ENCODE data around the gene RMI2. TPM values are rescaled to one million over a fixed set of nuclear protein-coding genes. Genes with fewer than 3 reads are reported as not detected.

Gene RMI2
- total and polyA plus RNA-seq, 4 donors: 0.28 to 8.5 (median 0.83) TPM

DNA sequence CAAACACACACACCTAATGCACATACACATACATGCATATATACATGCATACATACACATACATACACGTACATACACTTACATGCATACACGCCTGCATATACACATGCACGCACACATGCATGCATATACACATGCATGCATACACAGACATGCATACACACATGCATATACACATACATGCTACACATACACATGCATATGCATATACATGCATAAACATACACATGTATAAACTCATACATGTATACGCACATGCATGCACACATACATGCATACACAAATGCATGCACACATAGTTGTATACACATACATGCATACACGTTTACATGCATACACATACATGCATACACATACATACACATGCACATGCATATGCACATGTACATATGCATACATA, 23.6 kb upstream of the RMI2 start:
- Histone ChIP-seq H3K4me3 (ENCODE audit: low read depth in 1 of 3, low read length in 3 of 3) (no peak overlapping the region), H3K27ac (ENCODE audit: low read depth in 1 of 2, low read length in 2 of 2) (no peak overlapping the region), H3K9ac (ENCODE audit: low read depth in 1 of 2, low read length in 2 of 2) (no peak overlapping the region), H3K27me3 (ENCODE audit: control insufficient read depth in 4 of 4, insufficient read depth in 4 of 4, low read length in 3 of 4) (no peaks in the 10 kb centered on the region), H3K4me1 (ENCODE audit: control insufficient read depth in 4 of 4, insufficient read depth in 4 of 4, low read length in 3 of 4) (no peaks in the 10 kb centered on the region), H3K36me3 (ENCODE audit: control insufficient read depth in 4 of 4, insufficient read depth in 3 of 4, low read depth in 1 of 4, low read length in 3 of 4) (no peaks in the 10 kb centered on the region), H3K9me3 (ENCODE audit: control insufficient read depth in 4 of 4, low read length in 3 of 4) (no peaks in the 10 kb centered on the region)
- no peak for TF ChIP-seq JUND (IDR thresholded peaks at IDR 0.05)
- TF ChIP-seq FOXA1 (IDR thresholded peaks at IDR 0.05): no peak
- no peak for TF ChIP-seq EGR1 (IDR thresholded peaks at IDR 0.05; ENCODE audit: low read depth in 2 of 2)
- TF ChIP-seq, protein P1, sequence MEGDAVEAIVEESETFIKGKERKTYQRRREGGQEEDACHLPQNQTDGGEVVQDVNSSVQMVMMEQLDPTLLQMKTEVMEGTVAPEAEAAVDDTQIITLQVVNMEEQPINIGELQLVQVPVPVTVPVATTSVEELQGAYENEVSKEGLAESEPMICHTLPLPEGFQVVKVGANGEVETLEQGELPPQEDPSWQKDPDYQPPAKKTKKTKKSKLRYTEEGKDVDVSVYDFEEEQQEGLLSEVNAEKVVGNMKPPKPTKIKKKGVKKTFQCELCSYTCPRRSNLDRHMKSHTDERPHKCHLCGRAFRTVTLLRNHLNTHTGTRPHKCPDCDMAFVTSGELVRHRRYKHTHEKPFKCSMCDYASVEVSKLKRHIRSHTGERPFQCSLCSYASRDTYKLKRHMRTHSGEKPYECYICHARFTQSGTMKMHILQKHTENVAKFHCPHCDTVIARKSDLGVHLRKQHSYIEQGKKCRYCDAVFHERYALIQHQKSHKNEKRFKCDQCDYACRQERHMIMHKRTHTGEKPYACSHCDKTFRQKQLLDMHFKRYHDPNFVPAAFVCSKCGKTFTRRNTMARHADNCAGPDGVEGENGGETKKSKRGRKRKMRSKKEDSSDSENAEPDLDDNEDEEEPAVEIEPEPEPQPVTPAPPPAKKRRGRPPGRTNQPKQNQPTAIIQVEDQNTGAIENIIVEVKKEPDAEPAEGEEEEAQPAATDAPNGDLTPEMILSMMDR (IDR thresholded peaks at IDR 0.05; ENCODE audit: low read depth, low read length, missing input control): no peak
- TF ChIP-seq FOXA2 (IDR thresholded peaks at IDR 0.05): no peak
- TF ChIP-seq, protein P2, sequence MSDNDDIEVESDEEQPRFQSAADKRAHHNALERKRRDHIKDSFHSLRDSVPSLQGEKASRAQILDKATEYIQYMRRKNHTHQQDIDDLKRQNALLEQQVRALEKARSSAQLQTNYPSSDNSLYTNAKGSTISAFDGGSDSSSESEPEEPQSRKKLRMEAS (IDR thresholded peaks at IDR 0.05): no peak
- TF ChIP-seq TAF1 (conservative IDR thresholded peaks at IDR 0.05): no peak
- TF ChIP-seq, protein P3, sequence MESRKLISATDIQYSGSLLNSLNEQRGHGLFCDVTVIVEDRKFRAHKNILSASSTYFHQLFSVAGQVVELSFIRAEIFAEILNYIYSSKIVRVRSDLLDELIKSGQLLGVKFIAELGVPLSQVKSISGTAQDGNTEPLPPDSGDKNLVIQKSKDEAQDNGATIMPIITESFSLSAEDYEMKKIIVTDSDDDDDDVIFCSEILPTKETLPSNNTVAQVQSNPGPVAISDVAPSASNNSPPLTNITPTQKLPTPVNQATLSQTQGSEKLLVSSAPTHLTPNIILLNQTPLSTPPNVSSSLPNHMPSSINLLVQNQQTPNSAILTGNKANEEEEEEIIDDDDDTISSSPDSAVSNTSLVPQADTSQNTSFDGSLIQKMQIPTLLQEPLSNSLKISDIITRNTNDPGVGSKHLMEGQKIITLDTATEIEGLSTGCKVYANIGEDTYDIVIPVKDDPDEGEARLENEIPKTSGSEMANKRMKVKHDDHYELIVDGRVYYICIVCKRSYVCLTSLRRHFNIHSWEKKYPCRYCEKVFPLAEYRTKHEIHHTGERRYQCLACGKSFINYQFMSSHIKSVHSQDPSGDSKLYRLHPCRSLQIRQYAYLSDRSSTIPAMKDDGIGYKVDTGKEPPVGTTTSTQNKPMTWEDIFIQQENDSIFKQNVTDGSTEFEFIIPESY (IDR thresholded peaks at IDR 0.05): no peak
- TF ChIP-seq HNF4A (conservative IDR thresholded peaks at IDR 0.05): no peak
- TF ChIP-seq NR2F2 (IDR thresholded peaks at IDR 0.05): no peak
- no peak for TF ChIP-seq GABPA (IDR thresholded peaks at IDR 0.05 in 1 of 2, conservative IDR thresholded peaks at IDR 0.05 in 1 of 2)
- TF ChIP-seq, protein P4, sequence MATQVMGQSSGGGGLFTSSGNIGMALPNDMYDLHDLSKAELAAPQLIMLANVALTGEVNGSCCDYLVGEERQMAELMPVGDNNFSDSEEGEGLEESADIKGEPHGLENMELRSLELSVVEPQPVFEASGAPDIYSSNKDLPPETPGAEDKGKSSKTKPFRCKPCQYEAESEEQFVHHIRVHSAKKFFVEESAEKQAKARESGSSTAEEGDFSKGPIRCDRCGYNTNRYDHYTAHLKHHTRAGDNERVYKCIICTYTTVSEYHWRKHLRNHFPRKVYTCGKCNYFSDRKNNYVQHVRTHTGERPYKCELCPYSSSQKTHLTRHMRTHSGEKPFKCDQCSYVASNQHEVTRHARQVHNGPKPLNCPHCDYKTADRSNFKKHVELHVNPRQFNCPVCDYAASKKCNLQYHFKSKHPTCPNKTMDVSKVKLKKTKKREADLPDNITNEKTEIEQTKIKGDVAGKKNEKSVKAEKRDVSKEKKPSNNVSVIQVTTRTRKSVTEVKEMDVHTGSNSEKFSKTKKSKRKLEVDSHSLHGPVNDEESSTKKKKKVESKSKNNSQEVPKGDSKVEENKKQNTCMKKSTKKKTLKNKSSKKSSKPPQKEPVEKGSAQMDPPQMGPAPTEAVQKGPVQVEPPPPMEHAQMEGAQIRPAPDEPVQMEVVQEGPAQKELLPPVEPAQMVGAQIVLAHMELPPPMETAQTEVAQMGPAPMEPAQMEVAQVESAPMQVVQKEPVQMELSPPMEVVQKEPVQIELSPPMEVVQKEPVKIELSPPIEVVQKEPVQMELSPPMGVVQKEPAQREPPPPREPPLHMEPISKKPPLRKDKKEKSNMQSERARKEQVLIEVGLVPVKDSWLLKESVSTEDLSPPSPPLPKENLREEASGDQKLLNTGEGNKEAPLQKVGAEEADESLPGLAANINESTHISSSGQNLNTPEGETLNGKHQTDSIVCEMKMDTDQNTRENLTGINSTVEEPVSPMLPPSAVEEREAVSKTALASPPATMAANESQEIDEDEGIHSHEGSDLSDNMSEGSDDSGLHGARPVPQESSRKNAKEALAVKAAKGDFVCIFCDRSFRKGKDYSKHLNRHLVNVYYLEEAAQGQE (IDR thresholded peaks at IDR 0.05): no peak
- no peak for TF ChIP-seq YY1 (IDR thresholded peaks at IDR 0.05)
- TF ChIP-seq SP1 (IDR thresholded peaks at IDR 0.05): no peak
- TF ChIP-seq RAD21 (IDR thresholded peaks at IDR 0.05): no peak
- no peak for TF ChIP-seq RXRA (IDR thresholded peaks at IDR 0.05)
- TF ChIP-seq, protein P5, sequence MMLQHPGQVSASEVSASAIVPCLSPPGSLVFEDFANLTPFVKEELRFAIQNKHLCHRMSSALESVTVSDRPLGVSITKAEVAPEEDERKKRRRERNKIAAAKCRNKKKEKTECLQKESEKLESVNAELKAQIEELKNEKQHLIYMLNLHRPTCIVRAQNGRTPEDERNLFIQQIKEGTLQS (IDR thresholded peaks at IDR 0.05): no peak
- DNase-seq (ENCODE audit: low spot score): no peak
- 73% methylated on average over 5 of the region's 5 CpGs for whole genome bisulfite sequencing

DNA sequence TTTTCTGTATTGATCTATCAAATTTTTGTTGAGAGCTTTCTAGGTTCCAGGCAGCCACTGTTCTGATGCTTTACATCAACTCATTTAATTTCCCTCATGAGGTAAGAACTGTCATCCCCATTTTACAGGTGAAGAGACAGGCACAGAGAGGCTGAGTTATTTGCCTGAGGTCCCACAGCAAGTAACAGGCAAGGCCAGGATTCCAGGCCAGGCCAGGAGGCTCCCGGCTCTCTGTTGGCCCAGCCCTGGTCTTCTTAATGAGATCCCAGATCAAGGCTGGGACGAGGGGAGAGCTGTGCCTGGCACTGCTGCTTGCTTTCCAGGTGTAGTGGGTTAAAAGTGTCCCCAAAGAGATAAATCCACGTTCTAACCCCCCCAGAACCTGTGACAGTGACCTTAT, 22.4 kb upstream of the RMI2 start:
- TF ChIP-seq RXRA (IDR thresholded peaks at IDR 0.05) (no peak), HNF4A (conservative IDR thresholded peaks at IDR 0.05) (no peak), TAF1 (conservative IDR thresholded peaks at IDR 0.05) (no peak)
- TF ChIP-seq, protein P5 (IDR thresholded peaks at IDR 0.05): no peak
- TF ChIP-seq, protein P4 (IDR thresholded peaks at IDR 0.05): no peak
- Histone ChIP-seq H3K9ac (ENCODE audit: low read depth in 1 of 2, low read length in 2 of 2) (no peak overlapping the region), H3K9me3 (ENCODE audit: control insufficient read depth in 4 of 4, low read length in 3 of 4) (no peaks in the 10 kb centered on the region), H3K27ac (ENCODE audit: low read depth in 1 of 2, low read length in 2 of 2) (no peak overlapping the region), H3K36me3 (ENCODE audit: control insufficient read depth in 4 of 4, insufficient read depth in 3 of 4, low read depth in 1 of 4, low read length in 3 of 4) (no peaks in the 10 kb centered on the region), H3K4me3 (ENCODE audit: low read depth in 1 of 3, low read length in 3 of 3) (no peak overlapping the region), H3K4me1 (ENCODE audit: control insufficient read depth in 4 of 4, insufficient read depth in 4 of 4, low read length in 3 of 4) (no peaks in the 10 kb centered on the region), H3K27me3 (ENCODE audit: control insufficient read depth in 4 of 4, insufficient read depth in 4 of 4, low read length in 3 of 4) (no peaks in the 10 kb centered on the region)
- no peak for DNase-seq (ENCODE audit: low spot score)
- 92% methylated on average over 3 of the region's 3 CpGs for WGBS

All from liver (tissue), 9 donors.